SH-SY5Y (cell line): ENCODE data around the gene SERTAD2.

Experiments used
- GATA2 ChIP-seq: IDR thresholded peaks from 2 replicates; pipeline ENCODE4 v1.6.1; 2011; ENCODE audit warnings: mild to moderate bottlenecking, low read depth, low read length
- GATA3 ChIP-seq: IDR thresholded peaks from 2 replicates; pipeline ENCODE4 v1.6.1; 2011; ENCODE audit warnings: low read depth, mild to moderate bottlenecking, low read length, moderate library complexity

DNA sequence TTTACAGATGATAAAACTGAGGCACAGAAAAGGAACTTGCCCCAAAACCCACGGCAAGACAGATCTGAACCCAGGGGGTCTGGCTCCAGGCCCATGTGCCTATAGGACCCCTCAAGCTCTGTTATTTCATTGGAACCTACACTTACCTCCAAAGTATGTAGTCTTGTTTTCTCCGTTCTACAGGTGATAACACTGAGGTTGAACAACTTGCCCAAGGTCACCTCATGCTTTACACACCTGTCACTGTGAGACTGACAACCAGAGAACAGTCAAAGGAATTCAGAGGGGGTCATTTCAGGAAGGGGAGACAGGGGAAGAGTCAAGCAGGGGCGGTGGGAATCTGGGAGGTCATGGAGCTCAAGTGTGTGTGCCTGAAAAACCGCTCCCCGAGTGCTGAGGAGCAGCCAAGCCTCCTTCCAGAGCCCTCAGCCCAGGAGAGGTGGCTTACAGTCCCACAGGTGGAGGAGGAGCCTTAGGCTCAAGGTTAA is 47.7 kb downstream of the SERTAD2 start:
- TF ChIP-seq GATA3 (no peak), GATA2 (no peak)
